IMR-90 (cell line): ENCODE results near the gene SAMD7. TPM values are rescaled to one million over a fixed set of nuclear protein-coding genes. Genes with fewer than 3 reads are reported as not detected.

Experiments used
- ATAC-seq: fragments of 200-7000 bp; cut with Tn5 transposase; 2 replicates; pipeline ENCODE4 v1.9.1; 2020; ENCODE audit warnings: low read depth, mild to moderate bottlenecking, moderate library complexity
- BruUV-seq: library from RNA; stranded (reverse); fragments of 400-500 nt; replicated peaks from 2 replicates; lab custom pipeline; 2021; lab: Mats Ljungman, UMichigan
- CTCF ChIA-PET: fragments of 300-600 bp; formaldehyde crosslinking; extraction: SDS; loops from one replicate; lab custom pipeline; 2021; ENCODE audit warnings: antibody characterized with exemption; lab: Yijun Ruan, JAX
- POLR2A ChIA-PET: fragments of 300-600 bp; sonication (Branson Sonifier 250); formaldehyde crosslinking; loops from one replicate; lab custom pipeline; 2022; ENCODE audit warnings: antibody characterized with exemption; ENCODE audit not compliant: unreplicated experiment; lab: Charles Lee
- DNase-seq: peaks from one replicate; pipeline ENCODE4 v3.0.0; 2013
- H2AFZ ChIP-seq: replicated peaks from 2 replicates; pipeline ENCODE3; 2013; ENCODE audit warnings: low read length, mild to moderate bottlenecking; ENCODE audit not compliant: poor library complexity
- H2AK5ac ChIP-seq: 2 replicates; pipeline ENCODE4 v1.6.1; 2013; ENCODE audit warnings: low read depth, low read length, inconsistent platforms
- H2AK9ac ChIP-seq: replicated peaks from 2 replicates; pipeline ENCODE3; 2013; ENCODE audit warnings: mild to moderate bottlenecking, low read depth, low read length, moderate library complexity; ENCODE audit not compliant: poor library complexity
- H2BK120ac ChIP-seq: 2 replicates; pipeline ENCODE4 v1.6.1; 2013; ENCODE audit warnings: low read depth, low read length, inconsistent platforms
- H2BK15ac ChIP-seq: 3 replicates; pipeline ENCODE4 v1.6.1; 2013; ENCODE audit warnings: low read depth, low read length, inconsistent platforms
- H2BK20ac ChIP-seq: 2 replicates; pipeline ENCODE4 v1.6.1; 2013; ENCODE audit warnings: low read depth, mild to moderate bottlenecking, inconsistent platforms, low read length, moderate library complexity
- H2BK5ac ChIP-seq: 2 replicates; pipeline ENCODE4 v1.6.1; 2013; ENCODE audit warnings: mild to moderate bottlenecking, low read depth, low read length, inconsistent platforms; ENCODE audit not compliant: poor library complexity, severe bottlenecking
- H3K14ac ChIP-seq: replicated peaks from 2 replicates; pipeline ENCODE4 v1.6.1; 2013; ENCODE audit warnings: low read depth, low read length, inconsistent platforms
- H3K18ac ChIP-seq: 2 replicates; pipeline ENCODE4 v1.6.1; 2013; ENCODE audit warnings: low read depth, low read length, control low read depth
- H3K23ac ChIP-seq: 2 replicates; pipeline ENCODE4 v1.6.1; 2013; ENCODE audit warnings: low read depth, low read length, inconsistent platforms
- H3K27ac ChIP-seq: 2 replicates; pipeline ENCODE4 v1.5.1; 2013; ENCODE audit warnings: mild to moderate bottlenecking, control low read depth, low read length; ENCODE audit not compliant: insufficient read depth
- H3K27me3 ChIP-seq: 2 replicates; pipeline ENCODE4 v1.6.1; 2013; ENCODE audit warnings: low read length; ENCODE audit not compliant: control insufficient read depth, insufficient read depth
- H3K36me3 ChIP-seq: 2 replicates; pipeline ENCODE4 v1.6.1; 2013; ENCODE audit warnings: low read length, mixed read lengths; ENCODE audit not compliant: control insufficient read depth, insufficient read depth
- H3K4ac ChIP-seq: 2 replicates; pipeline ENCODE4 v1.6.1; 2013; ENCODE audit warnings: low read depth, low read length, inconsistent platforms
- H3K4me1 ChIP-seq: 2 replicates; pipeline ENCODE4 v1.6.1; 2013; ENCODE audit warnings: low read length, mixed read lengths; ENCODE audit not compliant: control insufficient read depth, insufficient read depth
- H3K4me2 ChIP-seq: 2 replicates; pipeline ENCODE4 v1.6.1; 2013; ENCODE audit warnings: low read depth, mild to moderate bottlenecking, control low read depth, low read length, moderate library complexity
- H3K4me3 ChIP-seq: 2 replicates; pipeline ENCODE4 v1.5.1; 2013; ENCODE audit warnings: low read depth, mild to moderate bottlenecking, control low read depth, low read length, moderate library complexity; ENCODE audit not compliant: insufficient read depth
- H3K56ac ChIP-seq: 2 replicates; pipeline ENCODE4 v1.6.1; 2013; ENCODE audit warnings: low read length, inconsistent platforms; ENCODE audit not compliant: insufficient read depth; ENCODE audit errors: extremely low read depth
- H3K79me1 ChIP-seq, 2 experiments: 2 replicates each; pipeline ENCODE4 v1.6.1; 2013; ENCODE audit warnings: low read length in 2 of 2, inconsistent platforms in 1 of 2, low read depth in 1 of 2
- H3K9ac ChIP-seq: 2 replicates; pipeline ENCODE4 v1.6.1; 2013; ENCODE audit warnings: low read depth, low read length, control low read depth
- H3K9me1 ChIP-seq: 2 replicates; pipeline ENCODE4 v1.6.1; 2013; ENCODE audit warnings: low read length, inconsistent platforms; ENCODE audit not compliant: insufficient read depth
- H3K9me3 ChIP-seq: 2 replicates; pipeline ENCODE4 v1.6.1; 2013; ENCODE audit warnings: low read length; ENCODE audit not compliant: control insufficient read depth, insufficient read depth
- H4K20me1 ChIP-seq: 2 replicates; pipeline ENCODE4 v1.6.1; 2013; ENCODE audit warnings: low read length, inconsistent platforms; ENCODE audit not compliant: insufficient read depth
- H4K5ac ChIP-seq: 2 replicates; pipeline ENCODE4 v1.6.1; 2013; ENCODE audit warnings: mild to moderate bottlenecking, low read depth, low read length, control low read depth
- H4K8ac ChIP-seq, 2 experiments: 2 replicates each; pipeline ENCODE4 v1.6.1; 2013; ENCODE audit warnings: low read depth in 2 of 2, low read length in 2 of 2, control low read depth in 1 of 2, inconsistent platforms in 1 of 2
- H4K91ac ChIP-seq: 2 replicates; pipeline ENCODE4 v1.6.1; 2013; ENCODE audit warnings: low read depth, low read length, inconsistent platforms; ENCODE audit not compliant: insufficient read depth
- BHLHE40 ChIP-seq: fragments of 150-350 bp; IDR thresholded peaks from 2 replicates; pipeline ENCODE4 v1.6.1; 2016; ENCODE audit warnings: mild to moderate bottlenecking, low read depth, low read length
- CHD1 ChIP-seq: IDR thresholded peaks from 2 replicates; pipeline ENCODE4 v1.6.1; 2012; ENCODE audit warnings: low read depth, low read length, improper control_type of control experiment
- FOS ChIP-seq: fragments of 150-350 bp; IDR thresholded peaks from 2 replicates; pipeline ENCODE4 v1.6.1; 2016; ENCODE audit warnings: low read depth, low read length
- MAZ ChIP-seq: IDR thresholded peaks from 2 replicates; pipeline ENCODE4 v1.6.1; 2012; ENCODE audit warnings: low read depth, mild to moderate bottlenecking, low read length, improper control_type of control experiment, moderate library complexity, borderline replicate concordance
- RAD21 ChIP-seq: IDR thresholded peaks from 2 replicates; pipeline ENCODE4 v1.6.1; 2012; ENCODE audit warnings: low read length, improper control_type of control experiment
- RFX5 ChIP-seq: IDR thresholded peaks from 2 replicates; pipeline ENCODE4 v1.8.0; 2012; ENCODE audit warnings: low read depth, mild to moderate bottlenecking, low read length, moderate library complexity
- WGBS, 2 experiments: methylation state at CpG; one replicate each; pipeline versions ENCODE4 v1.1.5 to v1.1.7; 2013; ENCODE audit warnings: missing lambda C conversion rate in 2 of 2; ENCODE audit not compliant: insufficient read length in 1 of 2; ENCODE audit errors: extremely low coverage in 2 of 2; 5-methylcytosine and 5-hydroxymethylcytosine counted together
- dilution Hi-C: fragments of 300-500 bp; cut with HindIII; formaldehyde crosslinking; loops from one replicate; pipeline ENCODE4 v1.14.3; 2018; ENCODE audit warnings: low sequenced_read_pairs; ENCODE audit not compliant: unreplicated experiment
- in situ Hi-C: fragments of 300-500 bp; cut with MboI; formaldehyde crosslinking; loops from 3 replicates; pipeline ENCODE4 v1.14.3; 2019; ENCODE audit warnings: low sequenced_read_pairs, inconsistent platforms, mixed read lengths
- intact Hi-C: fragments of 100-400 bp; cut with micrococcal nuclease; formaldehyde crosslinking; loops from 2 replicates; pipeline ENCODE4 v1.10.0; 2022
- polyA plus RNA-seq, 3 experiments: library from polyadenylated mRNA; depleted of rRNA; stranded (reverse); fragments of >200 nt; gene quantifications; 2 replicates each; pipeline ENCODE4 v1.2.3, GENCODE V29; 2012; ENCODE audit warnings: low replicate concordance in 1 of 3
- total RNA-seq: library from RNA; depleted of rRNA; stranded (reverse); fragments of >200 nt; gene quantifications from 2 replicates; pipeline ENCODE4 v1.2.3, GENCODE V29; 2012
- TF ChIP-seq, protein P1 (sequence below): fragments of 150-350 bp; IDR thresholded peaks from 2 replicates; pipeline ENCODE4 v1.6.1; 2017; ENCODE audit warnings: mild to moderate bottlenecking, antibody characterized with exemption, low read length, low read depth
- TF ChIP-seq, protein P2 (sequence below): conservative IDR thresholded peaks from 2 replicates; pipeline ENCODE4 v1.5.1; 2012; ENCODE audit warnings: mild to moderate bottlenecking, low read depth, low read length, improper control_type of control experiment

Gene SAMD7
- total and polyA plus RNA-seq, 2 of the 4 experiments (the other 2 are of a cell fraction), result not detected

DNA sequence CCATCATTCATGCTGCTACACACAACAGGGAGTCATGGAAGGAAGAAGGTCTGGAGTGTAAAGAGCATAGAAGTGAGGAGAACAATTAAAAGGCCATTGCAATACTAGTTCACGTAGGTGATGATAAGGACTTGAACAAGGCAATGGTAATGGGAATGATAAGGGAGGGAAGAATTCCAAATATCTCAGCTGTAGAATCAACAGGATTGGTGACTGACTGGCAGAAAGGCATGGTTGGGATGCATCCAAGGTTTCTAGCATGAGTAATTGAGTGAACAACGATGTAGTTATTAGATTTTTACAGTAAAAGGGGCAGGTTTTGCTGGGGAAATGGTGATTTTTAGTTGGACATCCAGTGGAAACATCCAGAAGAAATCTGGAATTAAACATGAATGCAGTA lies 52.8 kb downstream of the SAMD7 start:
- H3K79me1 ChIP-seq, result peaks cover 0 to 15% of the 10 kb centered on the region in 2 experiments; a peak in 2 of 4 replicates
- H4K91ac ChIP-seq, result no peak overlapping the region
- no peak overlapping the region for H3K23ac ChIP-seq
- H2BK5ac ChIP-seq, result no peak overlapping the region
- H2AK9ac ChIP-seq, result no peak overlapping the region
- H3K4me2 ChIP-seq, result no peak overlapping the region; the same call in 1 of the 2 replicates
- TF ChIP-seq RFX5 (no peak), BHLHE40 (no peak), RAD21 (no peak), CHD1 (no peak), MAZ (no peak), FOS (no peak)
- TF ChIP-seq, protein P1, sequence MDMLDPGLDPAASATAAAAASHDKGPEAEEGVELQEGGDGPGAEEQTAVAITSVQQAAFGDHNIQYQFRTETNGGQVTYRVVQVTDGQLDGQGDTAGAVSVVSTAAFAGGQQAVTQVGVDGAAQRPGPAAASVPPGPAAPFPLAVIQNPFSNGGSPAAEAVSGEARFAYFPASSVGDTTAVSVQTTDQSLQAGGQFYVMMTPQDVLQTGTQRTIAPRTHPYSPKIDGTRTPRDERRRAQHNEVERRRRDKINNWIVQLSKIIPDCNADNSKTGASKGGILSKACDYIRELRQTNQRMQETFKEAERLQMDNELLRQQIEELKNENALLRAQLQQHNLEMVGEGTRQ, result no peak
- TF ChIP-seq, protein P2, sequence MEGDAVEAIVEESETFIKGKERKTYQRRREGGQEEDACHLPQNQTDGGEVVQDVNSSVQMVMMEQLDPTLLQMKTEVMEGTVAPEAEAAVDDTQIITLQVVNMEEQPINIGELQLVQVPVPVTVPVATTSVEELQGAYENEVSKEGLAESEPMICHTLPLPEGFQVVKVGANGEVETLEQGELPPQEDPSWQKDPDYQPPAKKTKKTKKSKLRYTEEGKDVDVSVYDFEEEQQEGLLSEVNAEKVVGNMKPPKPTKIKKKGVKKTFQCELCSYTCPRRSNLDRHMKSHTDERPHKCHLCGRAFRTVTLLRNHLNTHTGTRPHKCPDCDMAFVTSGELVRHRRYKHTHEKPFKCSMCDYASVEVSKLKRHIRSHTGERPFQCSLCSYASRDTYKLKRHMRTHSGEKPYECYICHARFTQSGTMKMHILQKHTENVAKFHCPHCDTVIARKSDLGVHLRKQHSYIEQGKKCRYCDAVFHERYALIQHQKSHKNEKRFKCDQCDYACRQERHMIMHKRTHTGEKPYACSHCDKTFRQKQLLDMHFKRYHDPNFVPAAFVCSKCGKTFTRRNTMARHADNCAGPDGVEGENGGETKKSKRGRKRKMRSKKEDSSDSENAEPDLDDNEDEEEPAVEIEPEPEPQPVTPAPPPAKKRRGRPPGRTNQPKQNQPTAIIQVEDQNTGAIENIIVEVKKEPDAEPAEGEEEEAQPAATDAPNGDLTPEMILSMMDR, result no peak
- no peak overlapping the region for H3K56ac ChIP-seq
- no peak overlapping the region for H3K14ac ChIP-seq
- no peak overlapping the region for H2BK15ac ChIP-seq
- no peak overlapping the region for H3K18ac ChIP-seq
- no peak overlapping the region for H4K5ac ChIP-seq
- ChIA-PET POLR2A (no interaction called here), CTCF (interaction anchor here (0.5 kb wide), 1 partner anchor 12 kb away, joined by 3 read pairs; no protein-coding TSS in a partner anchor)
- ATAC-seq, result no peak
- H3K27ac ChIP-seq, result no peak overlapping the region
- 34% methylated on average over 2 of the region's 2 CpGs; no CpG with 5 or more reads in 1 of the 2 experiments for WGBS, 2 experiments
- no peak overlapping the region for H4K8ac ChIP-seq
- H3K4ac ChIP-seq, result no peak overlapping the region
- peaks cover 14% of the 10 kb centered on the region for H3K27me3 ChIP-seq
- no peaks in the 10 kb centered on the region for H3K9me1 ChIP-seq
- H2BK120ac ChIP-seq, result no peak overlapping the region
- no peak overlapping the region for H2AK5ac ChIP-seq
- H3K4me1 ChIP-seq, result peaks cover 2% of the 10 kb centered on the region; the same call in 1 of the 2 replicates
- H4K20me1 ChIP-seq, result peaks cover 13% of the 10 kb centered on the region
- H3K4me3 ChIP-seq, result no peak overlapping the region
- intact Hi-C loops, result no loop called here
- H2AFZ ChIP-seq, result no peak overlapping the region
- no peak overlapping the region for H2BK20ac ChIP-seq
- H3K36me3 ChIP-seq, result no peaks in the 10 kb centered on the region
- DNase-seq, result peak; percentile 56
- dilution Hi-C loops, result no loop called here
- H3K9me3 ChIP-seq, result no peaks in the 10 kb centered on the region
- no TSS peak for BruUV-seq
- in situ Hi-C loops, result no loop called here
- no peak overlapping the region for H3K9ac ChIP-seq
